ENCODE measurements around the gene FRYL. TPM values are rescaled to one million over a fixed set of nuclear protein-coding genes. Genes with fewer than 3 reads are reported as not detected.

The FRYL gene
- total and polyA plus RNA-seq, 2 experiments from 2014 or later, result 15.7 to 82.3 TPM

DNA sequence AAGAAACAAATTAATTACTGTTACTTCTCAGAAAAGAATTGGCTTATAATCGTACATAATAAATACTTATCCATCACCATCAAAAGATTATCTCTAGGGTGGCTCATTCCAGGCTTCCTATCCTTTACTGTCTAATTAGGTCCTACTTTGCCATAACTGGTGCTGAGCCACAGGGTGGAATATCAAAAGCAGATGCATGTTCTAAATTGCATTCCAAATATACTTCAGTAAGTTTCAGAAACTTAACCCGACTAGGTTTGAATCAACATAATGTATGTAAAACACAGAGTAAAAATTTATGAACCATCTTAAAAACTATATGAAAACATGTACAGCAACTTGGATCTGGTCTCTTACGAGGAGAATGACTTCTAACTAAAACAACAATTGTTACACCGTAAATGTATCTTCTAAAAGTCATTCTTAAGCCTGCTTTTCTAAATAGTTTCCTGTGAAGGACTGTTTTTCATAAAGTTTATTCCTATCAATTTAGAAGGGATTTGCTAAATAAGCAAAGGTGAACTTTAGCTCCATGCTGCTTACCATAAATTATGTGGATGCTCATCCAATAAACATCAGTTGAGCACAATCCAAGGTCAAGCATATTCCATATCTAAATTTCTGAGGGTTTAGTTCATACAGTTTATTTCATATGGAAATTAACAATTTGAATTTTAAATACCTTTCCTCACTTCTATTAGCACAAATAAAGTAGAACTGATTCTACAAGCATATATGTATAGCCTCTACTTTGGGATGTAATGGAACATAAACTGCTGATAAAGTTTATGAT, 276.6 kb downstream of the FRYL start:
- no peaks in the 10 kb centered on the region for H3K9me3 ChIP-seq (ENCODE audit: low read depth)
- no peak overlapping the region for H3K27ac ChIP-seq
- no peaks in the 10 kb centered on the region for H3K9me2 ChIP-seq (replicated peaks; ENCODE audit: insufficient read depth)
- no peak for DNase-seq (ENCODE audit: low spot score)
- H3K27me3 ChIP-seq, result no peaks in the 10 kb centered on the region
- H3K4me2 ChIP-seq, result no peak overlapping the region
- no peaks in the 10 kb centered on the region for H3K79me2 ChIP-seq
- WGBS (ENCODE audit: low lambda C conversion rate, missing lambda C conversion rate), result 43% methylated on average over 4 of the region's 4 CpGs
- H3K4me1 ChIP-seq (ENCODE audit: insufficient read depth), result peaks cover 4% of the 10 kb centered on the region
- TF ChIP-seq EZH2 (IDR thresholded peaks at IDR 0.05; ENCODE audit: borderline replicate concordance) (no peak), EZH2phosphoT487 (IDR thresholded peaks at IDR 0.05; ENCODE audit: low read depth, severe bottlenecking, unreplicated experiment) (no peak), CTCF (IDR thresholded peaks at IDR 0.05; ENCODE audit: poor library complexity) (no peak)
- no peaks in the 10 kb centered on the region for H3K36me3 ChIP-seq (replicated peaks; ENCODE audit: insufficient read depth, low read depth)
- no peaks in the 10 kb centered on the region for H4K20me1 ChIP-seq (ENCODE audit: insufficient read depth, poor library complexity, severe bottlenecking)
- no peak overlapping the region for H2AFZ ChIP-seq
- H3K4me3 ChIP-seq, result no peak overlapping the region

- H3K4me1 ChIP-seq (ENCODE audit: insufficient read depth), result peaks cover 4% of the 10 kb centered on the region
- H3K9me3 ChIP-seq (ENCODE audit: low read depth), result no peaks in the 10 kb centered on the region
- H2AFZ ChIP-seq, result no peak overlapping the region
- WGBS (ENCODE audit: low lambda C conversion rate, missing lambda C conversion rate), result 88% methylated on average over 3 of the region's 3 CpGs
- no peak for DNase-seq (ENCODE audit: low spot score)
- no peak overlapping the region for H3K4me2 ChIP-seq
- H3K79me2 ChIP-seq, result no peaks in the 10 kb centered on the region
- H3K27ac ChIP-seq, result no peak overlapping the region
- H3K36me3 ChIP-seq (replicated peaks; ENCODE audit: insufficient read depth, low read depth), result no peaks in the 10 kb centered on the region
- no peaks in the 10 kb centered on the region for H3K9me2 ChIP-seq (replicated peaks; ENCODE audit: insufficient read depth)
- H4K20me1 ChIP-seq (ENCODE audit: insufficient read depth, poor library complexity, severe bottlenecking), result no peaks in the 10 kb centered on the region
- H3K27me3 ChIP-seq, result no peaks in the 10 kb centered on the region
- TF ChIP-seq CTCF (IDR thresholded peaks at IDR 0.05; ENCODE audit: poor library complexity) (no peak), EZH2phosphoT487 (IDR thresholded peaks at IDR 0.05; ENCODE audit: low read depth, severe bottlenecking, unreplicated experiment) (no peak), EZH2 (IDR thresholded peaks at IDR 0.05; ENCODE audit: borderline replicate concordance) (no peak)
- no peak overlapping the region for H3K4me3 ChIP-seq
Observed at GRCh38 chr4:48499551-48500066, 280.5 kb downstream of the FRYL start.

GRCh38 chr4:48498895-48499294, 281.2 kb downstream of the FRYL start:
- Histone ChIP-seq H3K79me2 (no peaks in the 10 kb centered on the region), H3K4me1 (ENCODE audit: insufficient read depth) (peaks cover 4% of the 10 kb centered on the region), H3K9me2 (replicated peaks; ENCODE audit: insufficient read depth) (no peaks in the 10 kb centered on the region), H3K27ac (no peak overlapping the region), H3K4me2 (no peak overlapping the region), H2AFZ (no peak overlapping the region), H3K36me3 (replicated peaks; ENCODE audit: insufficient read depth, low read depth) (no peaks in the 10 kb centered on the region), H3K27me3 (no peaks in the 10 kb centered on the region), H4K20me1 (ENCODE audit: insufficient read depth, poor library complexity, severe bottlenecking) (no peaks in the 10 kb centered on the region), H3K4me3 (no peak overlapping the region), H3K9me3 (ENCODE audit: low read depth) (no peaks in the 10 kb centered on the region)
- no peak for DNase-seq (ENCODE audit: low spot score)
- 85% methylated on average over 4 of the region's 4 CpGs for WGBS (ENCODE audit: low lambda C conversion rate, missing lambda C conversion rate)
- no peak for TF ChIP-seq CTCF (IDR thresholded peaks at IDR 0.05; ENCODE audit: poor library complexity)
- TF ChIP-seq EZH2 (IDR thresholded peaks at IDR 0.05; ENCODE audit: borderline replicate concordance), result no peak
- TF ChIP-seq EZH2phosphoT487 (IDR thresholded peaks at IDR 0.05; ENCODE audit: low read depth, severe bottlenecking, unreplicated experiment), result no peak

Measured in hepatocyte (in vitro differentiated cells).